ENCODE results near the gene RDH12. TPM values are rescaled to one million over a fixed set of nuclear protein-coding genes. Genes with fewer than 3 reads are reported as not detected.

The RDH12 gene
- total RNA-seq, 1 donor from 2014 or later, result 1.3 TPM

GRCh38 chr14:67729072-67729885 is 27.6 kb downstream of the RDH12 start:
- no peak for TF ChIP-seq EZH2 (IDR thresholded peaks at IDR 0.05)
- no peak for TF ChIP-seq CTCF (IDR thresholded peaks at IDR 0.05)
- no peak for TF ChIP-seq EZH2phosphoT487 (IDR thresholded peaks at IDR 0.05)
- no peaks in the 10 kb centered on the region for H4K20me1 ChIP-seq (ENCODE audit: low read depth)
- H3K4me3 ChIP-seq, result peak overlapping the region; percentile 18
- Mint-ChIP-seq H3K4me1 (peaks cover 13% of the 10 kb centered on the region), H3K27ac (peak overlapping the region; percentile 40), H3K27me3 (ENCODE audit: insufficient read depth, low read depth) (peaks cover 2% of the 10 kb centered on the region), H3K9me3 (no peaks in the 10 kb centered on the region), H3K36me3 (no peaks in the 10 kb centered on the region), H3K4me3 (no peak overlapping the region)
- peaks cover 10% of the 10 kb centered on the region for H3F3A ChIP-seq (ENCODE audit: low read depth)
- no peaks in the 10 kb centered on the region for H3K9me3 ChIP-seq (ENCODE audit: low read depth)
- H3K9ac ChIP-seq, result no peak overlapping the region
- no peaks in the 10 kb centered on the region for H3K36me3 ChIP-seq
- H3K27me3 ChIP-seq, result no peaks in the 10 kb centered on the region
- DNase-seq (ENCODE audit: low spot score), result peak; percentile 71
- H3K4me2 ChIP-seq, result peak overlapping the region; percentile 70
- peak overlapping the region; percentile 99 for H2AFZ ChIP-seq (replicated peaks)
- no peak overlapping the region for H3K27ac ChIP-seq
- no peaks in the 10 kb centered on the region for H3K79me2 ChIP-seq (ENCODE audit: low read depth)
- peaks cover 15% of the 10 kb centered on the region for H3K4me1 ChIP-seq

DNA sequence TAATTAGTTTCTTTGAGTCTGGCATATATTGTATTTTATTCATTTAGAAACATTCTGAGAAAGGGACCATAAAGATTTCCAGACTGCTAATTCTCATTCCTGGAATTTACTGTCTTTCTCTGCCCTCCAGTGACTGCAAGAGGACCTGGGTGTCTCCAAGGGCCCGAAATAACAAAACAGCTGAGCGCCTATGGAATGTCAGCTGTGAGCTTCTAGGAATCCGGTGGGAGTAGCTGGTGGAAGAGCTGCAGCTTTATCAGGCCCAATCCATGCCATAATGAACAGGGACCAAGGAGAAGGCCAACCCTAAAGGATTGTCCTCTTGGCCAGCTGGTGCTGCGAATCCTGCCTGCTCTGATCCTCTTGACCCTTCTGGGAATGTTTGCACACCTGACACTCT is 31.9 kb downstream of the RDH12 start:
- no peaks in the 10 kb centered on the region for H3K36me3 Mint-ChIP-seq
- peaks cover 11% of the 10 kb centered on the region for H3K4me1 Mint-ChIP-seq
- Histone ChIP-seq H3K79me2 (ENCODE audit: low read depth) (no peaks in the 10 kb centered on the region), H3K9me3 (ENCODE audit: low read depth) (no peaks in the 10 kb centered on the region), H3F3A (ENCODE audit: low read depth) (peaks cover 10% of the 10 kb centered on the region), H3K4me3 (no peak overlapping the region), H3K4me2 (no peak overlapping the region), H3K9ac (no peak overlapping the region), H3K4me1 (peaks cover 14% of the 10 kb centered on the region), H3K27me3 (no peaks in the 10 kb centered on the region), H4K20me1 (ENCODE audit: low read depth) (no peaks in the 10 kb centered on the region), H2AFZ (replicated peaks) (no peak overlapping the region), H3K36me3 (no peaks in the 10 kb centered on the region), H3K27ac (no peak overlapping the region)
- no peaks in the 10 kb centered on the region for H3K9me3 Mint-ChIP-seq
- peaks cover 6% of the 10 kb centered on the region for H3K27me3 Mint-ChIP-seq (ENCODE audit: insufficient read depth, low read depth)
- H3K4me3 Mint-ChIP-seq, result no peak overlapping the region
- TF ChIP-seq CTCF (IDR thresholded peaks at IDR 0.05) (no peak), EZH2 (IDR thresholded peaks at IDR 0.05) (no peak), EZH2phosphoT487 (IDR thresholded peaks at IDR 0.05) (no peak)
- DNase-seq (ENCODE audit: low spot score), result peak; percentile 8
- H3K27ac Mint-ChIP-seq, result no peak overlapping the region

DNA sequence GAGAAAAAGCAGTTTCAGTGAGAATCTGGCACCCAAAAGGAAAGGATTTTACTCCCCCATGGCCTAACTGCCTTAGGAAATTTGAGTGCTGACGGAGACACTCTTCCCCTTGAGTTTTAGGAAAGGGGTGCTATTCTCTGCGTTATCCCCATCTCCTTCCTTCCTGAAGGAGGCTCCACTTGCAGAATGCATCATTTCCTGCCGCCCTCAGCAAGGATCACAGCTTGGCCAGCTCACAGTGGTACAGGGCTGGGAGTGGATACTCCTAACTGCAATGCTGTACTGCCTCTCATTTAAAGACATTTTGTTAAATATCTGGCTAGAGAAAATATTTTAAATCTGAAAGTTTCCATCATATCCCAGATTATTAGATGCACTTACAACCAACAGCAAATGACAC is 33.0 kb downstream of the RDH12 start:
- peaks cover 4% of the 10 kb centered on the region for H3K4me1 ChIP-seq
- no peak overlapping the region for H3K9ac ChIP-seq
- no peak overlapping the region for H3K27ac ChIP-seq
- no peaks in the 10 kb centered on the region for H4K20me1 ChIP-seq (ENCODE audit: low read depth)
- no peaks in the 10 kb centered on the region for H3K36me3 ChIP-seq
- no peaks in the 10 kb centered on the region for H3K79me2 ChIP-seq (ENCODE audit: low read depth)
- H2AFZ ChIP-seq (replicated peaks), result peak overlapping the region; percentile 12
- H3K4me3 ChIP-seq, result no peak overlapping the region
- no peaks in the 10 kb centered on the region for H3K9me3 ChIP-seq (ENCODE audit: low read depth)
- H3K27me3 ChIP-seq, result no peaks in the 10 kb centered on the region
- H3K4me1 Mint-ChIP-seq, result peaks cover 2% of the 10 kb centered on the region
- no peak overlapping the region for H3K27ac Mint-ChIP-seq
- peaks cover 3% of the 10 kb centered on the region for H3F3A ChIP-seq (ENCODE audit: low read depth)
- H3K9me3 Mint-ChIP-seq, result no peaks in the 10 kb centered on the region
- peaks cover 6% of the 10 kb centered on the region for H3K27me3 Mint-ChIP-seq (ENCODE audit: insufficient read depth, low read depth)
- TF ChIP-seq EZH2 (IDR thresholded peaks at IDR 0.05) (no peak), CTCF (IDR thresholded peaks at IDR 0.05) (peak; percentile 24)
- H3K4me2 ChIP-seq, result no peak overlapping the region
- H3K36me3 Mint-ChIP-seq, result no peaks in the 10 kb centered on the region
- H3K4me3 Mint-ChIP-seq, result no peak overlapping the region
- DNase-seq (ENCODE audit: low spot score), result peak; percentile 13

All from neural progenitor cell (in vitro differentiated cells).